Stomach (tissue), 9 donors: Measurements from ENCODE around the gene SPATA20. TPM values are rescaled to one million over a fixed set of nuclear protein-coding genes. Genes with fewer than 3 reads are reported as not detected.

Source experiments
- DNase-seq, 2 donors: peaks; one replicate each; pipeline versions ENCODE4 v3.0.0 to v3.0.0-alpha.2; 2013 to 2019
- H3K27ac ChIP-seq, 5 donors: fragments of 200-600 bp in 4 of 5; sonication (generic) in 4 of 5; one replicate each; pipeline ENCODE4 v1.5.1; 2013 to 2019; ENCODE audit warnings: mild to moderate bottlenecking in 1 of 5, moderate library complexity in 1 of 5
- H3K27me3 ChIP-seq, 3 donors: fragments of 200-600 bp; sonication (generic); one replicate each; pipeline ENCODE4 v1.5.1; 2017 to 2019; ENCODE audit warnings: mixed run types in 1 of 3
- H3K36me3 ChIP-seq, 4 donors: fragments of 200-600 bp; sonication (generic); 1 replicate in 3 of 4; 2 replicates in 1 of 4; pipeline ENCODE4 v1.5.1; 2016 to 2019
- H3K4me1 ChIP-seq, 4 donors: fragments of 200-600 bp; sonication (generic); one replicate each; pipeline ENCODE4 v1.5.1; 2016 to 2019
- H3K4me3 ChIP-seq, 4 donors: fragments of 200-600 bp; sonication (generic) in 3 of 4; one replicate each; pipeline ENCODE4 v1.5.1; 2016 to 2019; ENCODE audit warnings: mild to moderate bottlenecking in 1 of 4
- H3K9me3 ChIP-seq, 4 donors: fragments of 200-600 bp; sonication (generic); one replicate each; pipeline ENCODE4 v1.5.1; 2016 to 2019
- CTCF ChIP-seq, 7 experiments: fragments of 450-650 bp in 4 of 7; fragments of 200-600 bp in 3 of 7; sonication (generic) in 3 of 7; IDR thresholded peaks; one replicate each; pipeline ENCODE4 v1.5.1; 2016 to 2019; ENCODE audit warnings: antibody characterized with exemption in 7 of 7, control low read depth in 2 of 7, mild to moderate bottlenecking in 1 of 7
- EP300 ChIP-seq: sonication (generic); formaldehyde crosslinking; IDR thresholded peaks from one replicate; pipeline ENCODE4 v1.6.1; 2017; ENCODE audit warnings: antibody characterized with exemption
- POLR2A ChIP-seq, 4 donors: fragments of 450-650 bp; IDR thresholded peaks; one replicate each; pipeline ENCODE4 v1.6.1; 2016; ENCODE audit warnings: antibody characterized with exemption in 4 of 4, control low read depth in 2 of 4, mild to moderate bottlenecking in 1 of 4, moderate library complexity in 1 of 4
- POLR2AphosphoS5 ChIP-seq, 3 donors: sonication (generic); formaldehyde crosslinking; IDR thresholded peaks; one replicate each; pipeline ENCODE4 v1.6.1; 2016; ENCODE audit warnings: antibody characterized with exemption in 3 of 3
- WGBS, 5 donors: extraction: QIAGEN DNeasy Blood & Tissue Kit in 3 of 5; methylation state at CpG; one replicate each; pipeline versions ENCODE4 v1.1.5 to v1.1.7; 2013 to 2018; 5-methylcytosine and 5-hydroxymethylcytosine counted together
- intact Hi-C: fragments of 100-400 bp; cut with DNase I; formaldehyde crosslinking; loops from one replicate; pipeline ENCODE4 v1.15.1; 2023; ENCODE audit warnings: low total_unique reads
- polyA plus RNA-seq, 3 donors: library from polyadenylated mRNA; stranded (reverse); fragments of 200-250 nt; gene quantifications; one replicate each; pipeline ENCODE4 v1.2.3, GENCODE V29; 2013
- total RNA-seq, 5 donors: library from RNA; depleted of rRNA; stranded (reverse); fragments of >200 nt; gene quantifications; one replicate each; pipeline versions ENCODE4 v1.1.0 to v1.2.3, GENCODE V29; 2014 to 2016
- donor health status: healthy with polysubstance abuse.
- donor health status: Bipolar disorder and iron deficiency.
- donor health status: healthy.

Gene SPATA20
- total and polyA plus RNA-seq, 8 donors: 24.8 to 1,214 (median 80.8) TPM

GRCh38 chr17:50548831-50549230, 1.9 kb downstream of the SPATA20 start:
- Histone ChIP-seq H3K4me1 (peaks cover 21 to 58% (median 39%) of the 10 kb centered on the region in 4 donors), H3K9me3 (no peaks in the 10 kb centered on the region), H3K36me3 (peaks cover 0 to 42% (median 21%) of the 10 kb centered on the region in 4 donors), H3K4me3 (no peak overlapping the region), H3K27me3 (no peaks in the 10 kb centered on the region), H3K27ac (no peak overlapping the region)
- 83 to 88% (median 87%) methylated on average over 15 to 18 of the region's 18 CpGs for WGBS, 5 donors
- TF ChIP-seq POLR2A (IDR thresholded peaks at IDR 0.05) (no peak), POLR2AphosphoS5 (IDR thresholded peaks at IDR 0.05) (no peak), CTCF (IDR thresholded peaks at IDR 0.05) (no peak), EP300 (no peak)
- intact Hi-C loops: loop anchor here (5.0 to 10.0 kb wide), 3 partner anchors 73 to 296 kb away; no protein-coding TSS in a partner anchor
- no peak for DNase-seq

- peaks cover 18 to 52% (median 37%) of the 10 kb centered on the region in 4 donors for H3K4me1 ChIP-seq
- intact Hi-C loops: loop anchor here (5.0 to 10.0 kb wide), 3 partner anchors 73 to 295 kb away; no protein-coding TSS in a partner anchor
- 88 to 94% (median 92%) methylated on average over 19 of the region's 19 CpGs for WGBS, 5 donors
- H3K4me3 ChIP-seq: no peak overlapping the region
- no peaks in the 10 kb centered on the region for H3K9me3 ChIP-seq
- no peaks in the 10 kb centered on the region for H3K27me3 ChIP-seq
- peaks cover 0 to 48% (median 24%) of the 10 kb centered on the region in 4 donors for H3K36me3 ChIP-seq
- H3K27ac ChIP-seq: no peak overlapping the region
- no peak for DNase-seq
- TF ChIP-seq POLR2A (IDR thresholded peaks at IDR 0.05): no peak
- no peak for TF ChIP-seq POLR2AphosphoS5 (IDR thresholded peaks at IDR 0.05)
- no peak for TF ChIP-seq CTCF (IDR thresholded peaks at IDR 0.05)
- no peak for TF ChIP-seq EP300
These were observed 2.4 kb downstream of the SPATA20 start for GRCh38 chr17:50549256-50549941.

GRCh38 chr17:50549969-50550368, 3.0 kb downstream of the SPATA20 start:
- no peak overlapping the region for H3K27ac ChIP-seq
- no peaks in the 10 kb centered on the region for H3K27me3 ChIP-seq
- intact Hi-C loops: loop anchor here (5.0 to 10.0 kb wide), 3 partner anchors 72 to 295 kb away; no protein-coding TSS in a partner anchor
- H3K9me3 ChIP-seq: no peaks in the 10 kb centered on the region
- H3K4me1 ChIP-seq: peaks cover 18 to 47% (median 37%) of the 10 kb centered on the region in 4 donors
- TF ChIP-seq EP300 (no peak), POLR2A (IDR thresholded peaks at IDR 0.05) (no peak), POLR2AphosphoS5 (IDR thresholded peaks at IDR 0.05) (no peak), CTCF (IDR thresholded peaks at IDR 0.05) (no peak)
- H3K4me3 ChIP-seq: no peak overlapping the region
- H3K36me3 ChIP-seq: peaks cover 0 to 50% (median 26%) of the 10 kb centered on the region in 4 donors
- WGBS, 5 donors: 82 to 94% (median 91%) methylated on average over 11 of the region's 11 CpGs
- no peak for DNase-seq

- 46 to 61% (median 49%) methylated on average over 9 to 32 of the region's 32 CpGs for WGBS, 5 donors
- Histone ChIP-seq H3K9me3 (no peaks in the 10 kb centered on the region), H3K4me1 (peaks cover 18 to 44% (median 32%) of the 10 kb centered on the region in 4 donors), H3K27me3 (no peaks in the 10 kb centered on the region), H3K4me3 (no peak overlapping the region), H3K27ac (peak overlapping the region in 4 of 5 donors; percentile 24 to 64 (median 36)), H3K36me3 (peaks cover 1 to 59% (median 35%) of the 10 kb centered on the region in 4 donors)
- intact Hi-C loops: no loop called here
- TF ChIP-seq CTCF (IDR thresholded peaks at IDR 0.05) (peak in 5 of 7 experiments; percentile 66 to 84 (median 78)), POLR2AphosphoS5 (IDR thresholded peaks at IDR 0.05) (peak; percentile 19 to 81 (median 53)), POLR2A (IDR thresholded peaks at IDR 0.05) (no peak)
- DNase-seq: peak; percentile 86 to 95
These were observed 3.9 kb downstream of the SPATA20 start for GRCh38 chr17:50550661-50551432.
